NCI-H2107 (cell line): ENCODE results near the gene LRRC10B.
"Not testable (repeated sequence)": the region's sequence is repeated elsewhere in the genome, so short reads cannot be mapped to it uniquely, and the experiment has no call there.

ENCODE experiments used
- DNase-seq: peaks from one replicate; lab custom pipeline; 2025; lab: John Stamatoyannopoulos, UW

Gene LRRC10B

GRCh38 chr11:61507962-61508861, at the start of gene LRRC10B:
Gene LRRC10B, plus strand, starts transcription at chr11:61508749. Its CDS starts 250 bp downstream, at chr11:61508999.
- DNase-seq = peak; percentile 49

GRCh38 chr11:61460474-61460881, 48.1 kb upstream of the LRRC10B start:
- peak; percentile 55 for DNase-seq

GRCh38 chr11:61460986-61461385, 47.6 kb upstream of the LRRC10B start:
- no peak for DNase-seq

- DNase-seq = not testable (repeated sequence)
These were observed 40.9 kb upstream of the LRRC10B start for GRCh38 chr11:61467602-61468001.

GRCh38 chr11:61468002-61468401, 40.5 kb upstream of the LRRC10B start:
- no peak for DNase-seq

- no peak for DNase-seq
These were observed 36.3 kb upstream of the LRRC10B start for GRCh38 chr11:61472282-61472681.

- no peak for DNase-seq
These were observed 35.7 kb upstream of the LRRC10B start for GRCh38 chr11:61472868-61473267.

- DNase-seq = no peak
These were observed 35.1 kb upstream of the LRRC10B start for GRCh38 chr11:61473370-61474012.

GRCh38 chr11:61474013-61474643, 34.4 kb upstream of the LRRC10B start:
- no peak for DNase-seq

GRCh38 chr11:61475433-61475832, 33.1 kb upstream of the LRRC10B start:
- no peak for DNase-seq

- DNase-seq = no peak
These were observed 32.2 kb upstream of the LRRC10B start for GRCh38 chr11:61476371-61476770.

GRCh38 chr11:61477126-61477525, 31.4 kb upstream of the LRRC10B start:
- no peak for DNase-seq

- no peak for DNase-seq
These were observed 30.8 kb upstream of the LRRC10B start for GRCh38 chr11:61477727-61478148.

- DNase-seq = not testable (repeated sequence)
These were observed 29.0 kb upstream of the LRRC10B start for GRCh38 chr11:61479360-61480058.

GRCh38 chr11:61480261-61480993, 28.1 kb upstream of the LRRC10B start:
- no peak for DNase-seq

- peak; percentile 61 for DNase-seq
These were observed 27.6 kb upstream of the LRRC10B start for GRCh38 chr11:61480994-61481335.

GRCh38 chr11:61481806-61482205, 26.7 kb upstream of the LRRC10B start:
- no peak for DNase-seq

GRCh38 chr11:61482513-61482912, 26.0 kb upstream of the LRRC10B start:
- DNase-seq = no peak

- DNase-seq = no peak
These were observed 24.0 kb upstream of the LRRC10B start for GRCh38 chr11:61484541-61484940.

GRCh38 chr11:61485080-61485479, 23.5 kb upstream of the LRRC10B start:
- DNase-seq = no peak

- DNase-seq = no peak
These were observed 22.4 kb upstream of the LRRC10B start for GRCh38 chr11:61486011-61486620.
